Measurements from ENCODE around the gene PACS1. TPM values are rescaled to one million over a fixed set of nuclear protein-coding genes. Genes with fewer than 3 reads are reported as not detected.

The PACS1 gene
- total RNA-seq, 1 donor from 2014 or later = 86.9 TPM

DNA sequence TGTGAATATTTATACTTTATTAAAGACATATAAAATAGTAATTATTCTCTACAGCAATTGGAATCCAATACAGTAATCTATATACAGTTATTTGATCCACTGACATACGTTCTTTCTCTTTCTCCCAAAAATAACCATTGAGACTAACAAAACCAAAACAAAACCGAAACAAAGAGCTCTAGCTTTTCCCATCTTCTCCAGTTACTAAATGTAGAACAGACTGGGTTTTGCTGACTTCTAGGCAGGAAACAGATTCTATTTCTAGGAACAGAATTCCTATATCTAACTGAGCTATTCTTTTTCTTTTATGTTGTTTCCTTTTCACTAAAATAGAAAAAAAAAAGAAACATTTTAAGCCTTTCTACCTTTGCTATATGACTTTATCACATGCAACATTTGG lies 80.1 kb downstream of the PACS1 start:
- H3K79me2 ChIP-seq (ENCODE audit: insufficient read depth, low read length) = peaks cover 4% of the 10 kb centered on the region
- Mint-ChIP-seq H3K4me1 (ENCODE audit: low read depth, unreplicated experiment) (peaks cover 9% of the 10 kb centered on the region), H3K4me3 (ENCODE audit: unreplicated experiment) (peak overlapping the region; percentile 6), H3K27me3 (ENCODE audit: low read depth, unreplicated experiment) (no peaks in the 10 kb centered on the region), H3K36me3 (ENCODE audit: low read depth, unreplicated experiment) (peaks cover 10% of the 10 kb centered on the region), H3K9me3 (ENCODE audit: unreplicated experiment) (no peaks in the 10 kb centered on the region), H3K27ac (ENCODE audit: unreplicated experiment) (no peak overlapping the region)
- H3K9me3 ChIP-seq (ENCODE audit: insufficient read depth, low read depth, low read length) = no peaks in the 10 kb centered on the region
- FAIRE-seq = no peak
- H3K27ac ChIP-seq (ENCODE audit: low read depth, low read length) = no peak overlapping the region
- TF ChIP-seq, protein P1, sequence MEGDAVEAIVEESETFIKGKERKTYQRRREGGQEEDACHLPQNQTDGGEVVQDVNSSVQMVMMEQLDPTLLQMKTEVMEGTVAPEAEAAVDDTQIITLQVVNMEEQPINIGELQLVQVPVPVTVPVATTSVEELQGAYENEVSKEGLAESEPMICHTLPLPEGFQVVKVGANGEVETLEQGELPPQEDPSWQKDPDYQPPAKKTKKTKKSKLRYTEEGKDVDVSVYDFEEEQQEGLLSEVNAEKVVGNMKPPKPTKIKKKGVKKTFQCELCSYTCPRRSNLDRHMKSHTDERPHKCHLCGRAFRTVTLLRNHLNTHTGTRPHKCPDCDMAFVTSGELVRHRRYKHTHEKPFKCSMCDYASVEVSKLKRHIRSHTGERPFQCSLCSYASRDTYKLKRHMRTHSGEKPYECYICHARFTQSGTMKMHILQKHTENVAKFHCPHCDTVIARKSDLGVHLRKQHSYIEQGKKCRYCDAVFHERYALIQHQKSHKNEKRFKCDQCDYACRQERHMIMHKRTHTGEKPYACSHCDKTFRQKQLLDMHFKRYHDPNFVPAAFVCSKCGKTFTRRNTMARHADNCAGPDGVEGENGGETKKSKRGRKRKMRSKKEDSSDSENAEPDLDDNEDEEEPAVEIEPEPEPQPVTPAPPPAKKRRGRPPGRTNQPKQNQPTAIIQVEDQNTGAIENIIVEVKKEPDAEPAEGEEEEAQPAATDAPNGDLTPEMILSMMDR (IDR thresholded peaks at IDR 0.05; ENCODE audit: insufficient read depth, low read depth, low read length) = no peak
- TF ChIP-seq EZH2 (IDR thresholded peaks at IDR 0.05; ENCODE audit: insufficient read depth, low read length) = no peak
- H2AFZ ChIP-seq (ENCODE audit: low read depth, low read length) = no peak overlapping the region
- no peak overlapping the region for H3K4me3 ChIP-seq (ENCODE audit: insufficient read depth, low read depth, low read length)
- DNase-seq (ENCODE audit: low read depth) = no peak
- H4K20me1 ChIP-seq (ENCODE audit: insufficient read depth, low read length) = peaks cover 31% of the 10 kb centered on the region
- no peaks in the 10 kb centered on the region for H3K27me3 ChIP-seq (ENCODE audit: insufficient read depth, low read length)
- H3K9ac ChIP-seq (ENCODE audit: low read length) = no peak overlapping the region
- no peaks in the 10 kb centered on the region for H3K36me3 ChIP-seq (ENCODE audit: insufficient read depth, low read length)
- no peak overlapping the region for H3K4me2 ChIP-seq (ENCODE audit: low read length)
- no peaks in the 10 kb centered on the region for H3K4me1 ChIP-seq (ENCODE audit: insufficient read depth, low read length)

DNA sequence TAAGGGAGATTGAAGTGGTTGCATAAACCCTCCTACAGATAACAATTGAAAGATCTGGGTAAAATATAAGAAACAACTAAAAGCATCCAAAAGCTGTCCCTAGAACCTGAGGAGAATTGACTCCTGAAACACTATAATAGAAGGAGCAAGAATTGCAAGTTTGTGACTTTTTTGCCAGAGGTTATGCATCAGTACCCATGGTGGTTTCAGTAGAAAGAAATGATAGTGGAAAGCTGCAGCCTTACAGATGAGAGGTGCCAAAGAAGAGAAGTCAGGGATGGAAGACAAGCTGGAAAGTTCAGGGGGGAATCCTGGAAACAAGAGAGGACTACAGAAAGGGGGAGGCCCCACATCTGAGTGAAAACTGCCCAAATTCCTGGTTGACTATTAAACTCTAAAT lies 80.7 kb downstream of the PACS1 start:
- Histone ChIP-seq H3K36me3 (ENCODE audit: insufficient read depth, low read length) (no peaks in the 10 kb centered on the region), H2AFZ (ENCODE audit: low read depth, low read length) (no peak overlapping the region), H3K9me3 (ENCODE audit: insufficient read depth, low read depth, low read length) (no peaks in the 10 kb centered on the region), H3K4me2 (ENCODE audit: low read length) (no peak overlapping the region), H3K27me3 (ENCODE audit: insufficient read depth, low read length) (no peaks in the 10 kb centered on the region), H3K27ac (ENCODE audit: low read depth, low read length) (no peak overlapping the region), H3K4me3 (ENCODE audit: insufficient read depth, low read depth, low read length) (no peak overlapping the region), H3K79me2 (ENCODE audit: insufficient read depth, low read length) (peaks cover 4% of the 10 kb centered on the region), H3K4me1 (ENCODE audit: insufficient read depth, low read length) (no peaks in the 10 kb centered on the region), H3K9ac (ENCODE audit: low read length) (no peak overlapping the region), H4K20me1 (ENCODE audit: insufficient read depth, low read length) (peaks cover 25% of the 10 kb centered on the region)
- TF ChIP-seq EZH2 (IDR thresholded peaks at IDR 0.05; ENCODE audit: insufficient read depth, low read length) = no peak
- TF ChIP-seq, protein P1 (IDR thresholded peaks at IDR 0.05; ENCODE audit: insufficient read depth, low read depth, low read length) = no peak
- DNase-seq (ENCODE audit: low read depth) = no peak
- no peaks in the 10 kb centered on the region for H3K9me3 Mint-ChIP-seq (ENCODE audit: unreplicated experiment)
- H3K27ac Mint-ChIP-seq (ENCODE audit: unreplicated experiment) = no peak overlapping the region
- no peak for FAIRE-seq
- H3K36me3 Mint-ChIP-seq (ENCODE audit: low read depth, unreplicated experiment) = peaks cover 8% of the 10 kb centered on the region
- no peaks in the 10 kb centered on the region for H3K27me3 Mint-ChIP-seq (ENCODE audit: low read depth, unreplicated experiment)
- peak overlapping the region; percentile 1 for H3K4me3 Mint-ChIP-seq (ENCODE audit: unreplicated experiment)
- peaks cover 9% of the 10 kb centered on the region for H3K4me1 Mint-ChIP-seq (ENCODE audit: low read depth, unreplicated experiment)

DNA sequence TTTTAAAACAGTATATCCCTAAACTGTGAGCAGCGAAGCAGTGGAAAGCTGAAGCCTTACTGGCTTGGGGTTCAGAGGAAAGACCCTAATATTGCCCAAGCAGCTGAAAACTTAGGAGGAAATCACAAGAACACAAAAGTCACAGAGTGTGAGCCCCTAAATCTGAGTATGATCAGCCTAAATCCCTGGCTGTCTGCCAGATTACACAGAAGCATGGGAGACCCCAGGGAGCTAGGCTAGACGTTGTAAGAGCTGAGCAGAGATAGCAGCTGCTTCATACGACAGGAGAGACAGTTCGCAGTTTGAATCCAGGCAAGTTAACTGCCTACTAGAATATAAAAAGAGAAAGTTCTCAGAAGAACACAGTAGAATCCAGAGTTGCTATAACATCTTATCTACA lies 81.2 kb downstream of the PACS1 start:
- H3K36me3 ChIP-seq (ENCODE audit: insufficient read depth, low read length) = no peaks in the 10 kb centered on the region
- Mint-ChIP-seq H3K4me3 (ENCODE audit: unreplicated experiment) (no peak overlapping the region), H3K9me3 (ENCODE audit: unreplicated experiment) (no peaks in the 10 kb centered on the region), H3K36me3 (ENCODE audit: low read depth, unreplicated experiment) (peaks cover 7% of the 10 kb centered on the region), H3K27me3 (ENCODE audit: low read depth, unreplicated experiment) (no peaks in the 10 kb centered on the region), H3K4me1 (ENCODE audit: low read depth, unreplicated experiment) (peaks cover 9% of the 10 kb centered on the region), H3K27ac (ENCODE audit: unreplicated experiment) (no peak overlapping the region)
- H3K9ac ChIP-seq (ENCODE audit: low read length) = no peak overlapping the region
- FAIRE-seq = no peak
- no peak overlapping the region for H3K27ac ChIP-seq (ENCODE audit: low read depth, low read length)
- H3K4me2 ChIP-seq (ENCODE audit: low read length) = no peak overlapping the region
- H4K20me1 ChIP-seq (ENCODE audit: insufficient read depth, low read length) = peaks cover 25% of the 10 kb centered on the region
- no peak overlapping the region for H2AFZ ChIP-seq (ENCODE audit: low read depth, low read length)
- H3K27me3 ChIP-seq (ENCODE audit: insufficient read depth, low read length) = no peaks in the 10 kb centered on the region
- no peak overlapping the region for H3K4me3 ChIP-seq (ENCODE audit: insufficient read depth, low read depth, low read length)
- TF ChIP-seq, protein P1 (IDR thresholded peaks at IDR 0.05; ENCODE audit: insufficient read depth, low read depth, low read length) = no peak
- no peak for TF ChIP-seq EZH2 (IDR thresholded peaks at IDR 0.05; ENCODE audit: insufficient read depth, low read length)
- H3K79me2 ChIP-seq (ENCODE audit: insufficient read depth, low read length) = peaks cover 4% of the 10 kb centered on the region
- H3K9me3 ChIP-seq (ENCODE audit: insufficient read depth, low read depth, low read length) = no peaks in the 10 kb centered on the region
- H3K4me1 ChIP-seq (ENCODE audit: insufficient read depth, low read length) = no peaks in the 10 kb centered on the region
- DNase-seq (ENCODE audit: low read depth) = no peak

All from astrocyte (in vitro differentiated cells and primary cell).